Lung (tissue), 12 donors: ENCODE results near the gene RALGPS2. TPM values are rescaled to one million over a fixed set of nuclear protein-coding genes. Genes with fewer than 3 reads are reported as not detected.

Source experiments
- ATAC-seq: fragments of 200-7000 bp; cut with Tn5 transposase; one replicate; pipeline ENCODE4 v1.9.1; 2020; ENCODE audit warnings: moderate number of reproducible peaks; ENCODE audit not compliant: insufficient read depth, low FRiP score
- DNase-seq, 3 donors: peaks; one replicate each; pipeline ENCODE4 v3.0.0-alpha.2; 2013 to 2017
- H3K27ac ChIP-seq, 2 donors: one replicate each; pipeline ENCODE4 v1.5.1; 2013; ENCODE audit warnings: mild to moderate bottlenecking in 2 of 2, moderate library complexity in 2 of 2, control low read depth in 1 of 2, inconsistent platforms in 1 of 2, low read depth in 1 of 2, low read length in 1 of 2
- H3K27me3 ChIP-seq, 3 donors: one replicate each; pipeline ENCODE4 v1.5.1; 2013; ENCODE audit warnings: low read length in 2 of 3; ENCODE audit not compliant: control insufficient read depth in 3 of 3, insufficient read depth in 3 of 3
- H3K36me3 ChIP-seq, 4 donors: one replicate each; pipeline ENCODE4 v1.5.1; 2013; ENCODE audit warnings: low read length in 4 of 4, mild to moderate bottlenecking in 1 of 4, moderate library complexity in 1 of 4; ENCODE audit not compliant: control insufficient read depth in 4 of 4, insufficient read depth in 4 of 4
- H3K4me1 ChIP-seq, 5 donors: one replicate each; pipeline ENCODE4 v1.5.1; 2013; ENCODE audit warnings: low read length in 5 of 5, mild to moderate bottlenecking in 2 of 5, moderate library complexity in 1 of 5; ENCODE audit not compliant: control insufficient read depth in 5 of 5, insufficient read depth in 5 of 5
- H3K4me3 ChIP-seq: one replicate; pipeline ENCODE4 v1.5.1; 2013; ENCODE audit warnings: mild to moderate bottlenecking, control low read depth, moderate library complexity
- H3K9ac ChIP-seq, 2 donors: one replicate each; pipeline ENCODE4 v1.5.1; 2013; ENCODE audit warnings: low read length in 2 of 2, control low read depth in 1 of 2; ENCODE audit not compliant: insufficient read depth in 1 of 2
- H3K9me3 ChIP-seq, 4 donors: one replicate each; pipeline ENCODE4 v1.5.1; 2013; ENCODE audit warnings: low read length in 3 of 4, mild to moderate bottlenecking in 1 of 4, moderate library complexity in 1 of 4; ENCODE audit not compliant: control insufficient read depth in 4 of 4, insufficient read depth in 3 of 4
- WGBS, 2 donors: extraction: QIAGEN DNeasy Blood & Tissue Kit; methylation state at CpG; one replicate each; pipeline ENCODE4 v1.1.7; 2013; 5-methylcytosine and 5-hydroxymethylcytosine counted together
- polyA plus RNA-seq, 2 donors: library from polyadenylated mRNA; stranded (reverse); fragments of 200-250 nt; gene quantifications; one replicate each; pipeline ENCODE4 v1.2.1, GENCODE V29; 2013
- total RNA-seq, 2 donors: library from RNA; depleted of rRNA in 1 of 2; stranded (reverse); fragments of >200 nt in 1 of 2; gene quantifications; one replicate each; pipeline ENCODE4 v1.2.1, GENCODE V29; 2014 to 2021
- TF ChIP-seq, protein P1 (sequence below): IDR thresholded peaks from 2 replicates; pipeline ENCODE4 v1.5.1; 2012; ENCODE audit warnings: mild to moderate bottlenecking; ENCODE audit errors: control extremely low read depth, extremely low read depth
- donor health status: control.
- donor health status: control.
- donor health status: Bipolar disorder and iron deficiency.
- donor health status: healthy.
- donor health status: DM: yes; HTN: yes; CAD: no.

The RALGPS2 gene
- total and polyA plus RNA-seq, 4 donors, result 1.2 to 33.2 (median 5.1) TPM

- Histone ChIP-seq H3K4me3 (no peak overlapping the region), H3K27me3 (no peaks in the 10 kb centered on the region), H3K36me3 (no peaks in the 10 kb centered on the region), H3K27ac (no peak overlapping the region), H3K9ac (no peak overlapping the region), H3K9me3 (no peaks in the 10 kb centered on the region), H3K4me1 (peaks cover 0 to 4% (median 0%) of the 10 kb centered on the region in 5 donors)
- ATAC-seq (no peak), DNase-seq (peak in 2 of 3 donors; percentile 57 to 62)
- TF ChIP-seq, protein P1, sequence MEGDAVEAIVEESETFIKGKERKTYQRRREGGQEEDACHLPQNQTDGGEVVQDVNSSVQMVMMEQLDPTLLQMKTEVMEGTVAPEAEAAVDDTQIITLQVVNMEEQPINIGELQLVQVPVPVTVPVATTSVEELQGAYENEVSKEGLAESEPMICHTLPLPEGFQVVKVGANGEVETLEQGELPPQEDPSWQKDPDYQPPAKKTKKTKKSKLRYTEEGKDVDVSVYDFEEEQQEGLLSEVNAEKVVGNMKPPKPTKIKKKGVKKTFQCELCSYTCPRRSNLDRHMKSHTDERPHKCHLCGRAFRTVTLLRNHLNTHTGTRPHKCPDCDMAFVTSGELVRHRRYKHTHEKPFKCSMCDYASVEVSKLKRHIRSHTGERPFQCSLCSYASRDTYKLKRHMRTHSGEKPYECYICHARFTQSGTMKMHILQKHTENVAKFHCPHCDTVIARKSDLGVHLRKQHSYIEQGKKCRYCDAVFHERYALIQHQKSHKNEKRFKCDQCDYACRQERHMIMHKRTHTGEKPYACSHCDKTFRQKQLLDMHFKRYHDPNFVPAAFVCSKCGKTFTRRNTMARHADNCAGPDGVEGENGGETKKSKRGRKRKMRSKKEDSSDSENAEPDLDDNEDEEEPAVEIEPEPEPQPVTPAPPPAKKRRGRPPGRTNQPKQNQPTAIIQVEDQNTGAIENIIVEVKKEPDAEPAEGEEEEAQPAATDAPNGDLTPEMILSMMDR, result no peak
- WGBS, 2 donors, result 60 to 66% methylated on average over 2 of the region's 2 CpGs
These were observed 22.9 kb upstream of the RALGPS2 start for GRCh38 chr1:178702146-178702545.

GRCh38 chr1:178704833-178705232, 20.2 kb upstream of the RALGPS2 start:
- DNase-seq (no peak), ATAC-seq (no peak)
- TF ChIP-seq, protein P1, result no peak
- Histone ChIP-seq H3K27ac (no peak overlapping the region), H3K9ac (no peak overlapping the region), H3K4me3 (no peak overlapping the region), H3K27me3 (no peaks in the 10 kb centered on the region), H3K4me1 (peaks cover 0 to 4% (median 0%) of the 10 kb centered on the region in 5 donors), H3K36me3 (no peaks in the 10 kb centered on the region), H3K9me3 (no peaks in the 10 kb centered on the region)
- 63 to 75% methylated on average over 1 of the region's 1 CpG for WGBS, 2 donors

- TF ChIP-seq, protein P1, result no peak
- Histone ChIP-seq H3K27me3 (no peaks in the 10 kb centered on the region), H3K9me3 (no peaks in the 10 kb centered on the region), H3K36me3 (no peaks in the 10 kb centered on the region), H3K9ac (no peak overlapping the region), H3K27ac (no peak overlapping the region), H3K4me3 (no peak overlapping the region), H3K4me1 (peaks cover 0 to 4% (median 0%) of the 10 kb centered on the region in 5 donors)
- peak; percentile 54 to 79 (median 58) for DNase-seq
- ATAC-seq, result no peak
- 45 to 52% methylated on average over 2 of the region's 2 CpGs for WGBS, 2 donors
These were observed 18.6 kb upstream of the RALGPS2 start for GRCh38 chr1:178706432-178706831.

DNA sequence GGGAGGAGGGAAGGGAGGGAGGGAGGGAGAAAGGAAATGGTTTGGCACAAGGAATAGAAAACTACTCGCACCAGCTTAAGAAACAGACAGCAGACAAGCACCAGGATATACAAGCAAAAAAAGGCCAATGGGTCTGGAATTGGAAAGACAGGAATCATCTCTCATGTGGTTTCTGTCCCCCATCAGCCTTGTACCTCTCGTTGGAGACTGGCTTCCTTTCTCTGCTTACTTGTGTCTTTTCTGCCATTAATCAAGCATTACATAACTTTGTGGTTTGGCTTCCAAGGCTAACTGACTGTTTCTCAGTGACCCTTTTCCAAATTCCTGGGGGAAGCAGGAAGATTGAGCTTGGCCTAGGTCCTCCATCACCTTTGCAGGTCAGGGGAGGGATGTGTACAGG, 11.8 kb upstream of the RALGPS2 start:
- TF ChIP-seq, protein P1, result no peak
- no peak overlapping the region for H3K27ac ChIP-seq
- ATAC-seq (no peak), DNase-seq (no peak)
- WGBS, 2 donors, result 11 to 35% methylated on average over 2 of the region's 2 CpGs
- no peaks in the 10 kb centered on the region for H3K4me1 ChIP-seq
- no peak overlapping the region for H3K9ac ChIP-seq
- H3K27me3 ChIP-seq, result no peaks in the 10 kb centered on the region
- no peaks in the 10 kb centered on the region for H3K36me3 ChIP-seq
- H3K4me3 ChIP-seq, result no peak overlapping the region
- no peaks in the 10 kb centered on the region for H3K9me3 ChIP-seq
